GM20000 (cell line): ENCODE measurements around the gene OAT.

Source experiments
- DNase-seq: peaks from one replicate; pipeline ENCODE4 v3.0.0; 2012; ENCODE audit warnings: low spot score
- CTCF ChIP-seq: IDR thresholded peaks from 2 replicates; pipeline ENCODE4 v1.5.1; 2012; ENCODE audit warnings: mild to moderate bottlenecking, control low read depth; ENCODE audit errors: extremely low read depth, missing control alignments

OAT gene

GRCh38 chr10:124415210-124415609 lies 3.5 kb downstream of the OAT start:
- DNase-seq, result no peak
- TF ChIP-seq CTCF, result no peak

- TF ChIP-seq CTCF, result no peak
- no peak for DNase-seq
These were observed 4.6 kb downstream of the OAT start for GRCh38 chr10:124414076-124414475.

GRCh38 chr10:124409696-124410095 lies 9.0 kb downstream of the OAT start:
- no peak for DNase-seq
- TF ChIP-seq CTCF, result no peak

- no peak for TF ChIP-seq CTCF
- no peak for DNase-seq
These were observed 10.4 kb downstream of the OAT start for GRCh38 chr10:124408357-124408756.

GRCh38 chr10:124407456-124407855 lies 11.3 kb downstream of the OAT start:
- no peak for DNase-seq
- no peak for TF ChIP-seq CTCF

- TF ChIP-seq CTCF, result peak; percentile 50
- DNase-seq, result peak; percentile 77
These were observed 15.2 kb downstream of the OAT start for GRCh38 chr10:124403548-124403947.

- TF ChIP-seq CTCF, result no peak
- no peak for DNase-seq
These were observed 16.4 kb downstream of the OAT start for GRCh38 chr10:124402273-124402672.

GRCh38 chr10:124401633-124402032 lies 17.1 kb downstream of the OAT start:
- no peak for DNase-seq
- TF ChIP-seq CTCF, result no peak
